DOHH2 (cell line): ENCODE results near the gene SLC38A6.

Experiments
- CTCF ChIP-seq: fragments of 200-600 bp; sonication (generic); IDR thresholded peaks from one replicate; pipeline ENCODE4 v1.5.1; 2014; ENCODE audit warnings: antibody characterized with exemption, mild to moderate bottlenecking, low read depth, low read length; ENCODE audit not compliant: poor library complexity, severe bottlenecking
- EZH2phosphoT487 ChIP-seq: fragments of 200-600 bp; sonication (generic); IDR thresholded peaks from 2 replicates; pipeline ENCODE4 v1.6.1; 2017; ENCODE audit warnings: borderline replicate concordance, mild to moderate bottlenecking, antibody characterized with exemption, low read length, moderate library complexity, mixed read lengths

DNA sequence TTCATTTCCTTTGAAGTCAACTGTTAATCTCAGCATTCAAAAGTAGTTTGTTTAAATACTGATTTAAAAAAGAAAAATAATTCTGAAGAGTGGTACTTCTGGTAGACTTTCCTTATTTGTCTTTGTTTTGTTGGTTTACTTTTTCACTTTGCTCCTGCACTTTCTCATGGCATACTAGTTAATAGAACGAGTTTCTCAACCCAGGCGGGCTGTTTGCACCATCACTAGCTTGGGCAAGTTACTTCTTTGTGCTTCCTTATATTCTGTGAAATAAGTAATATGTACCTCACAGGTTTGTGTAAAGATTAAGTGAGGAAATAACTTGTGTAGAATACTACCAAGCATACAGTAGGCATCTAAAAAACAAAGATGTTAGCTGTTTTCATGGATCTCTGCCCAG, 45.5 kb downstream of the SLC38A6 start:
- TF ChIP-seq CTCF (no peak), EZH2phosphoT487 (no peak)
